Fibroblast of villous mesenchyme (primary cell): ENCODE results near the gene ASTN2. TPM values are rescaled to one million over a fixed set of nuclear protein-coding genes. Genes with fewer than 3 reads are reported as not detected.

Source experiments
- DNase-seq: peaks from one replicate; pipeline ENCODE4 v3.0.0-alpha.2; 2010; ENCODE audit warnings: low read depth
- H3K4me3 ChIP-seq: 2 replicates; pipeline ENCODE4 v1.5.1; 2011; ENCODE audit warnings: low read depth, mild to moderate bottlenecking, low read length
- total RNA-seq: library from RNA; depleted of rRNA; stranded (reverse); fragments of >200 nt; gene quantifications from 2 replicates; pipeline ENCODE4 v1.2.3, GENCODE V29; 2012
- TF ChIP-seq, protein P1 (sequence below): IDR thresholded peaks from 2 replicates; pipeline ENCODE4 v1.5.1; 2012; ENCODE audit warnings: low read depth, mild to moderate bottlenecking, low read length; ENCODE audit not compliant: insufficient read depth

The ASTN2 gene
- total RNA-seq, 1 donor: 5.6 TPM

DNA sequence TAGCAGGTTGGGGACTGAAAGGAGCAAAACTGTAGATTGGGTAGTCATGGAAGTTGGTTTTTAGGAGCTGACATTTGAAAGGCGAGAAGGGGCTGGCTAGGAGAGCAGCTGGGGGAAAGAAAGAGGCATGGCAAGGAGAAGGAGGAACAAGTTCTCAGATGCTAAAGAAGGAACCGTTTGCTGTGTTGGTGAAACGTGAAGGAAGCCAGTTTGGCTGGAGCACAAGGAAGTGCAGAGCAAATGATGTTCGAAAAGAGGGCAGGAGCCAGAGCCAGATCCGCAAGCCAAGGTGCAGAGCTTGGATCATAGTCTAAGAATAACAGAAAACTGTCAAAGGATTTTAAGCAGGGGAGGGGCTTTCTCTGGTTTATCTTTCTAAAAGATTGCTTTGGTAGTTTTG, 276.6 kb downstream of the ASTN2 start:
- no peak for DNase-seq
- TF ChIP-seq, protein P1, sequence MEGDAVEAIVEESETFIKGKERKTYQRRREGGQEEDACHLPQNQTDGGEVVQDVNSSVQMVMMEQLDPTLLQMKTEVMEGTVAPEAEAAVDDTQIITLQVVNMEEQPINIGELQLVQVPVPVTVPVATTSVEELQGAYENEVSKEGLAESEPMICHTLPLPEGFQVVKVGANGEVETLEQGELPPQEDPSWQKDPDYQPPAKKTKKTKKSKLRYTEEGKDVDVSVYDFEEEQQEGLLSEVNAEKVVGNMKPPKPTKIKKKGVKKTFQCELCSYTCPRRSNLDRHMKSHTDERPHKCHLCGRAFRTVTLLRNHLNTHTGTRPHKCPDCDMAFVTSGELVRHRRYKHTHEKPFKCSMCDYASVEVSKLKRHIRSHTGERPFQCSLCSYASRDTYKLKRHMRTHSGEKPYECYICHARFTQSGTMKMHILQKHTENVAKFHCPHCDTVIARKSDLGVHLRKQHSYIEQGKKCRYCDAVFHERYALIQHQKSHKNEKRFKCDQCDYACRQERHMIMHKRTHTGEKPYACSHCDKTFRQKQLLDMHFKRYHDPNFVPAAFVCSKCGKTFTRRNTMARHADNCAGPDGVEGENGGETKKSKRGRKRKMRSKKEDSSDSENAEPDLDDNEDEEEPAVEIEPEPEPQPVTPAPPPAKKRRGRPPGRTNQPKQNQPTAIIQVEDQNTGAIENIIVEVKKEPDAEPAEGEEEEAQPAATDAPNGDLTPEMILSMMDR: no peak
- H3K4me3 ChIP-seq: no peak overlapping the region

DNA sequence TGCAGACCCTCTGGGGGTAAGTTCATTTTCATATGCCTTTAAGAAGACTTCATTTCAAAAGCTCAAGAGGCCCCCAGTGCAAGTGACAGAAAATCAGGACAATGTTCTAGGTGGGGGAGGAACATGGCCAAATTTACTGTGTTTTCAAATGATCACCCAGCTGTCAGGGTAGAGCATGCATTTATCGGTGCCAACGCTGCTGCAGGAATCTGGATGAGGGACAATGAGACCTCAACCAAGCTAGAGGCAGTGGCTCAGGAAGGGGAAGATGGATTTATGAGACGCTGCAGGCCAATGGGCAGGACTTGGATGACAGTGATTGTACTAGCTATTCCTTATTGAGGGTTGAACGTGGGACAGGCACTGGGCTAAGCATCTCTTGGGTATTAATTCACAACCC, 278.4 kb downstream of the ASTN2 start:
- DNase-seq: no peak
- TF ChIP-seq, protein P1: no peak
- no peak overlapping the region for H3K4me3 ChIP-seq

DNA sequence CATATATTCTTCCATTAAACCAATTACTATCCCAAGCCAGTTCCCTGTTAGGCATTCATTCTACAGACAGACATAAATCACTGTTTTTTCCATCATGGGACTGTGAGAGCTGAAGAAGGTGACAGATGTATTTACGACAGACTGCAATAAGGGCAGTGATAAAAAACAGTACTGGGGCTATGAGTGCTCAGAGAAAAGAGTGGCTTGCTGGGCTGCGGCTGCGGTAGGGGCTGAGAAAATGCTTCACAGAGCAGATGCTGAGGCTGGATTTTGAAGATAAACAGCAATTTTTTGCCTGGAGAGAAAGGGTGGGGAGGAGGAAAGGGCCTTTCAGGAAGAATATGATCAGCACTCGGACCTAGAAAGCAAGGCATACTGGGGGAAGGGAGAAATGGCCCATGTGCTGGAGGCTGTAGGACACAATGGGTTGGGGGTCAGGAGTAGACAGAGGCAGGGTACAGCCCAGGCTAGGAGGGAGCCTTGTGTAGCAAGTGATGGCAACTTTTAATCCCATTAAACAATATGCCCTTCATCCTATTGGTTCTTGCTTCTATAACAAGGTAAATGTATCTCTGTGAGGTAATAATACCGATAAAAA, 279.3 kb downstream of the ASTN2 start:
- TF ChIP-seq, protein P1: no peak
- H3K4me3 ChIP-seq: no peak overlapping the region
- no peak for DNase-seq

DNA sequence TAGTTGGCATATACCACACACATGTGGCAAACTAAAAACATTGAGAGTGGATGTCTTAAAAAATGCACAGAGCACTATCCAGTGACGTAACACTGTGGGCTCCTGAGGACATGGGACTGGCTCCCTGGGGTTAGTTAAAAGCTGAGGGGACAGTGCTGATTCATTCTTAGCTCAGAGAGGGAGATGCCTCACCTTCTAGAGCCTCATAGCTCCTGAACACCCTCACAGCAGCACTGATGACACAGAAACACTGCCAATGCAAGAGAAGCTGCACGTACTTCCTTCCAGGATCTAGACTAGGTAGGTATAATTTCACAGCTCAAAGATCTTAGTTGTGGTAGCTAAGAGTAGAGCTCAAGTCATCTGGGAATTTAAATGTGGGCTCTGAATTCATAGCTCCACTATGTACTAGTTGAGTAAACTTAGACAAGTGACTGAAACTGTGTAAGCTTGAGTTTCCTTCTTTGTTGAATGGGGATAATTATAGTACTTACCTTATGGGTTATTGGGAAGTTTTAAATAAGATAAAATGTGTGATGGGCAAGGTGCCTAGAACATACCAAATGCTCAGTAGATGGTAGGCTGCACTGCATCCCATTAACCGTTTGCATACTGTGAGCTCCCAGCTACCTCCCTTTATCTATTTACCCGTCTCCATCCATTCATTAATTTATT, 279.9 kb downstream of the ASTN2 start:
- DNase-seq: no peak
- TF ChIP-seq, protein P1: no peak
- no peak overlapping the region for H3K4me3 ChIP-seq

DNA sequence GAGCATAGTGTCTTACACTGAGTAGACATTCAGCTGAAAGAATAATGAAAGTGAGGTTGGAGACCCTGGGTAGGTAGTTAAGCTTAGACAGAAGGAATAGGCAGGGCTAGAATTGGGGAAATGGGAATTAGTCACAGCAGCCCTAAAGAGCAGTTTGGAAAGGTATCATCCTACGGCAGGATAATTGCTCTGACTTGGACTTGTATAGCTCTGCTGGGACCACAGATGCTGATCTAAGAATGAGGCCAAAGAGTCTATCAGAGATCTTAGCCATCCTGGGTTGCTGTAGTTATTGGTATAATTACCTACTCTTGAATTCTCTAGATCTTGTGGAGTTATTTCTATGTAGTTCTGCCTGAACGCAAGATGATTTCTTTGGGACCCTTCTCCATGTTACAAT, 288.0 kb downstream of the ASTN2 start:
- TF ChIP-seq, protein P1: no peak
- DNase-seq: no peak
- no peak overlapping the region for H3K4me3 ChIP-seq

DNA sequence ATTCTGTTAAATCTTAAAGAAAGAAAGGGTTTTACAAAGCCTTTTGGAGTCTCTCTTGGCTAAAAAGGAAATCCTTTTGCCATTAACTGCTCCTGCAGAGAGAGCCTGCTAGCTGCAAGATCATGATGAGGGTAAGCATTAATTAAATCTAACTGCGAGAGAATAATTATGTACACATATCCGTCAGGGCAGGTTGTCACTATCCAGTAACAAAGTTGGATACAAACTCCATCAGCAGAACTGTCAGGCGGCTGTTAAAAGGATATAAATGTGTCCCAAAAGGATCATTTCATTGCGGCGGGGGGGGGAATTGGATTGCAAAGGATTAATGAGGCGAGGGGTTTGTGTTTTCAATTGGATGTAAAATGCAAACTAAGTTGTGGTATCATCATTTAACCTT, 289.3 kb downstream of the ASTN2 start:
- no peak overlapping the region for H3K4me3 ChIP-seq
- no peak for DNase-seq
- TF ChIP-seq, protein P1: no peak
